Neural cell (in vitro differentiated cells): ENCODE results near the gene DPP10.

Source experiments
- CTCF ChIP-seq: fragments of 450-650 bp; IDR thresholded peaks from 2 replicates; pipeline ENCODE4 v1.5.1; 2014; ENCODE audit warnings: antibody characterized with exemption, mild to moderate bottlenecking, moderate library complexity; ENCODE audit not compliant: poor library complexity, severe bottlenecking
- MXI1 ChIP-seq: fragments of 450-650 bp; conservative IDR thresholded peaks from 2 replicates; pipeline ENCODE4 v1.6.1; 2014; ENCODE audit warnings: antibody characterized with exemption, mild to moderate bottlenecking; ENCODE audit not compliant: poor library complexity, severe bottlenecking
- RAD21 ChIP-seq: fragments of 450-650 bp; conservative IDR thresholded peaks from 2 replicates; pipeline ENCODE4 v1.6.1; 2014; ENCODE audit warnings: antibody characterized with exemption, mild to moderate bottlenecking, moderate library complexity
- SMC3 ChIP-seq: fragments of 450-650 bp; conservative IDR thresholded peaks from 2 replicates; pipeline ENCODE4 v1.6.1; 2014; ENCODE audit warnings: antibody characterized with exemption, mild to moderate bottlenecking, moderate library complexity; ENCODE audit not compliant: poor library complexity
- TAF1 ChIP-seq: IDR thresholded peaks from 2 replicates; pipeline ENCODE4 v1.6.1; 2012; ENCODE audit warnings: low read depth

GRCh38 chr2:115678129-115678528 is 1235.7 kb downstream of the DPP10 start:
- no peak for TF ChIP-seq CTCF
- TF ChIP-seq SMC3: no peak
- TF ChIP-seq RAD21: no peak
- TF ChIP-seq TAF1: no peak
- TF ChIP-seq MXI1: no peak
